Breast epithelium (tissue), 3 donors: ENCODE data around the gene SRPK3.
"Not testable (repeated sequence)": the region's sequence is repeated elsewhere in the genome, so short reads cannot be mapped to it uniquely, and the experiment has no call there.

Experiments used
- CTCF ChIP-seq, 3 donors: fragments of 450-650 bp; IDR thresholded peaks; one replicate each; pipeline ENCODE4 v1.5.1; 2016 to 2017; ENCODE audit warnings: antibody characterized with exemption in 3 of 3, mild to moderate bottlenecking in 3 of 3, moderate library complexity in 3 of 3
- POLR2AphosphoS5 ChIP-seq, 3 donors: sonication (generic); formaldehyde crosslinking; IDR thresholded peaks; one replicate each; pipeline ENCODE4 v1.6.1; 2017; ENCODE audit warnings: antibody characterized with exemption in 3 of 3

GRCh38 chrX:153749017-153749416 lies 31.8 kb upstream of the SRPK3 start:
- not testable (repeated sequence) for TF ChIP-seq CTCF, POLR2AphosphoS5 (IDR thresholded peaks at IDR 0.05)
